KMS-11 (cell line): Measurements from ENCODE around the gene COX19.

Experiments
- H2AFZ ChIP-seq: fragments of 200-600 bp; sonication (generic); 2 replicates; pipeline ENCODE4 v1.6.1; 2016; ENCODE audit warnings: antibody characterized with exemption, mixed run types, low read depth
- H3K27ac ChIP-seq: fragments of 200-600 bp; sonication (generic); 2 replicates; pipeline ENCODE4 v1.6.1; 2016; ENCODE audit warnings: mild to moderate bottlenecking, mixed run types
- H3K27me3 ChIP-seq: fragments of 200-600 bp; sonication (generic); 2 replicates; pipeline ENCODE4 v1.6.1; 2017; ENCODE audit warnings: mild to moderate bottlenecking, low read depth, mixed run types, moderate library complexity; ENCODE audit not compliant: insufficient read depth
- H3K36me3 ChIP-seq: fragments of 200-600 bp; sonication (generic); 2 replicates; pipeline ENCODE4 v1.6.1; 2017; ENCODE audit warnings: mild to moderate bottlenecking, mixed run types; ENCODE audit not compliant: insufficient read depth
- H3K4me1 ChIP-seq: fragments of 200-600 bp; sonication (generic); 2 replicates; pipeline ENCODE4 v1.6.1; 2016; ENCODE audit warnings: mild to moderate bottlenecking, low read depth, mixed run types; ENCODE audit not compliant: poor library complexity, severe bottlenecking
- H3K4me2 ChIP-seq: fragments of 200-600 bp; sonication (generic); 2 replicates; pipeline ENCODE4 v1.7.0; 2016; ENCODE audit warnings: mild to moderate bottlenecking, mixed run types
- H3K4me3 ChIP-seq: fragments of 200-600 bp; sonication (generic); IDR thresholded peaks from 2 replicates; pipeline ENCODE4 v1.6.1; 2017; ENCODE audit warnings: low read depth, low read length, mixed read lengths; ENCODE audit not compliant: insufficient read depth
- H3K79me2 ChIP-seq: fragments of 200-600 bp; sonication (generic); 2 replicates; pipeline ENCODE4 v1.6.1; 2016; ENCODE audit warnings: low read depth, mixed run types; ENCODE audit not compliant: insufficient read depth
- H3K9ac ChIP-seq: fragments of 200-600 bp; sonication (generic); 2 replicates; pipeline ENCODE4 v1.6.1; 2016; ENCODE audit warnings: mild to moderate bottlenecking, mixed run types
- H4K20me1 ChIP-seq: fragments of 200-600 bp; sonication (generic); 2 replicates; pipeline ENCODE4 v1.6.1; 2016; ENCODE audit warnings: mild to moderate bottlenecking, mixed run types; ENCODE audit not compliant: insufficient read depth
- CTCF ChIP-seq: fragments of 200-600 bp; sonication (generic); conservative IDR thresholded peaks from 2 replicates; pipeline ENCODE4 v1.6.1; 2017; ENCODE audit warnings: low read depth, mild to moderate bottlenecking, antibody characterized with exemption, low read length, moderate library complexity, mixed read lengths

The COX19 gene

GRCh38 chr7:934469-935163 is 40.7 kb downstream of the COX19 start:
- H4K20me1 ChIP-seq, result no peaks in the 10 kb centered on the region
- H3K79me2 ChIP-seq, result no peaks in the 10 kb centered on the region
- H3K27me3 ChIP-seq, result peaks cover 23% of the 10 kb centered on the region; the same call in 1 of the 2 replicates
- H3K4me3 ChIP-seq, result no peak overlapping the region
- peaks cover 20% of the 10 kb centered on the region for H3K4me1 ChIP-seq
- H3K9ac ChIP-seq, result no peak overlapping the region
- no peaks in the 10 kb centered on the region for H3K36me3 ChIP-seq
- no peak overlapping the region for H3K27ac ChIP-seq
- H3K4me2 ChIP-seq, result no peak overlapping the region
- H2AFZ ChIP-seq, result no peak overlapping the region
- TF ChIP-seq CTCF, result no peak

GRCh38 chr7:932651-932975 is 42.7 kb downstream of the COX19 start:
- Histone ChIP-seq H3K4me2 (no peak overlapping the region), H3K9ac (no peak overlapping the region), H3K27ac (no peak overlapping the region), H3K4me1 (peaks cover 25% of the 10 kb centered on the region), H3K79me2 (no peaks in the 10 kb centered on the region), H3K4me3 (no peak overlapping the region), H2AFZ (no peak overlapping the region), H3K36me3 (no peaks in the 10 kb centered on the region), H3K27me3 (peaks cover 13% of the 10 kb centered on the region; the same call in 1 of the 2 replicates), H4K20me1 (no peaks in the 10 kb centered on the region)
- TF ChIP-seq CTCF, result no peak

- peaks cover 13% of the 10 kb centered on the region; the same call in 1 of the 2 replicates for H3K27me3 ChIP-seq
- H2AFZ ChIP-seq, result no peak overlapping the region
- no peak overlapping the region for H3K4me3 ChIP-seq
- no peak for TF ChIP-seq CTCF
- no peak overlapping the region for H3K27ac ChIP-seq
- H3K4me2 ChIP-seq, result no peak overlapping the region
- no peaks in the 10 kb centered on the region for H3K79me2 ChIP-seq
- H4K20me1 ChIP-seq, result no peaks in the 10 kb centered on the region
- no peaks in the 10 kb centered on the region for H3K36me3 ChIP-seq
- H3K9ac ChIP-seq, result no peak overlapping the region
- H3K4me1 ChIP-seq, result peaks cover 25% of the 10 kb centered on the region
Measured at GRCh38 chr7:931871-932650, 43.3 kb downstream of the COX19 start.

- no peak overlapping the region for H3K4me3 ChIP-seq
- no peak for TF ChIP-seq CTCF
- no peak overlapping the region for H2AFZ ChIP-seq
- H4K20me1 ChIP-seq, result no peaks in the 10 kb centered on the region
- H3K9ac ChIP-seq, result no peak overlapping the region
- H3K4me1 ChIP-seq, result peaks cover 16% of the 10 kb centered on the region
- peaks cover 13% of the 10 kb centered on the region; the same call in 1 of the 2 replicates for H3K27me3 ChIP-seq
- H3K4me2 ChIP-seq, result no peak overlapping the region
- H3K36me3 ChIP-seq, result no peaks in the 10 kb centered on the region
- H3K79me2 ChIP-seq, result no peaks in the 10 kb centered on the region
- no peak overlapping the region for H3K27ac ChIP-seq
Measured at GRCh38 chr7:930975-931758, 44.2 kb downstream of the COX19 start.
